Loucy (cell line): Measurements from ENCODE around the gene PAN3.

ENCODE experiments used
- H2AFZ ChIP-seq: fragments of 200-600 bp; sonication (generic); 2 replicates; pipeline ENCODE4 v1.6.0; 2016; ENCODE audit warnings: antibody characterized with exemption, mild to moderate bottlenecking, low read length, moderate library complexity
- H3F3A ChIP-seq: fragments of 200-600 bp; 2 replicates; pipeline ENCODE4 v1.6.0; 2016; ENCODE audit warnings: antibody characterized with exemption, low read depth, mild to moderate bottlenecking
- H3K27me3 ChIP-seq: fragments of 200-600 bp; sonication (generic); 2 replicates; pipeline ENCODE4 v1.6.1; 2014; ENCODE audit warnings: low read length, mild to moderate bottlenecking; ENCODE audit not compliant: insufficient read depth, poor library complexity, severe bottlenecking
- H3K36me3 ChIP-seq: fragments of 200-600 bp; sonication (generic); 2 replicates; pipeline ENCODE4 v1.6.1; 2016; ENCODE audit warnings: low read length; ENCODE audit not compliant: insufficient read depth
- H3K4me1 ChIP-seq: fragments of 200-600 bp; sonication (generic); 2 replicates; pipeline ENCODE4 v1.5.1; 2014; ENCODE audit warnings: low read length, mild to moderate bottlenecking; ENCODE audit not compliant: insufficient read depth, poor library complexity, severe bottlenecking
- H3K4me2 ChIP-seq: fragments of 200-600 bp; sonication (generic); 2 replicates; pipeline ENCODE4 v1.6.0; 2014; ENCODE audit warnings: antibody characterized with exemption, low read length, low read depth, mild to moderate bottlenecking; ENCODE audit not compliant: poor library complexity, severe bottlenecking
- H3K4me3 ChIP-seq: fragments of 200-600 bp; sonication (generic); 2 replicates; pipeline ENCODE4 v1.5.1; 2014; ENCODE audit warnings: low read length, mild to moderate bottlenecking, mixed read lengths; ENCODE audit not compliant: poor library complexity, severe bottlenecking
- H3K79me2 ChIP-seq: fragments of 200-600 bp; sonication (generic); 2 replicates; pipeline ENCODE4 v1.6.1; 2014; ENCODE audit warnings: low read length; ENCODE audit not compliant: insufficient read depth
- H3K9ac ChIP-seq: fragments of 200-600 bp; sonication (generic); 2 replicates; pipeline ENCODE4 v1.6.0; 2014; ENCODE audit warnings: mild to moderate bottlenecking, low read depth, low read length, moderate library complexity; ENCODE audit not compliant: poor library complexity, severe bottlenecking
- H3K9me2 ChIP-seq: fragments of 200-600 bp; sonication (generic); replicated peaks from 2 replicates; pipeline ENCODE4 v1.6.1; 2016; ENCODE audit warnings: low read depth, low read length, mixed read lengths
- H3K9me3 ChIP-seq: fragments of 200-600 bp; sonication (generic); 2 replicates; pipeline ENCODE4 v1.6.1; 2014; ENCODE audit warnings: mild to moderate bottlenecking, antibody characterized with exemption, low read length, low read depth; ENCODE audit not compliant: insufficient read depth
- H4K20me1 ChIP-seq: fragments of 200-600 bp; sonication (generic); 2 replicates; pipeline ENCODE4 v1.6.0; 2014; ENCODE audit warnings: antibody characterized with exemption, low read length, mild to moderate bottlenecking; ENCODE audit not compliant: insufficient read depth, poor library complexity, severe bottlenecking
- CTCF ChIP-seq: fragments of 200-600 bp; sonication (generic); conservative IDR thresholded peaks from 2 replicates; pipeline ENCODE4 v1.5.1; 2014; ENCODE audit warnings: mild to moderate bottlenecking, antibody characterized with exemption, low read length
- EZH2phosphoT487 ChIP-seq: fragments of 200-600 bp; IDR thresholded peaks from 2 replicates; pipeline ENCODE4 v1.6.1; 2018; ENCODE audit warnings: antibody characterized with exemption, mild to moderate bottlenecking, moderate library complexity, borderline replicate concordance

The PAN3 gene

GRCh38 chr13:28338006-28338574 lies 199.7 kb downstream of the PAN3 start:
- H3K79me2 ChIP-seq = no peaks in the 10 kb centered on the region
- H3K9ac ChIP-seq = no peak overlapping the region
- H2AFZ ChIP-seq = no peak overlapping the region
- H3K9me3 ChIP-seq = no peaks in the 10 kb centered on the region
- TF ChIP-seq CTCF (no peak), EZH2phosphoT487 (no peak)
- peaks cover 7% of the 10 kb centered on the region for H3K4me1 ChIP-seq
- H3K27me3 ChIP-seq = no peaks in the 10 kb centered on the region
- H3K9me2 ChIP-seq = no peaks in the 10 kb centered on the region
- H3K4me3 ChIP-seq = no peak overlapping the region
- H3K36me3 ChIP-seq = peaks cover 39% of the 10 kb centered on the region
- no peak overlapping the region for H3K4me2 ChIP-seq
- no peaks in the 10 kb centered on the region for H4K20me1 ChIP-seq
- no peaks in the 10 kb centered on the region for H3F3A ChIP-seq

GRCh38 chr13:28338742-28339141 lies 200.4 kb downstream of the PAN3 start:
- no peaks in the 10 kb centered on the region for H4K20me1 ChIP-seq
- H3K36me3 ChIP-seq = peaks cover 33% of the 10 kb centered on the region
- H3K79me2 ChIP-seq = no peaks in the 10 kb centered on the region
- H3K27me3 ChIP-seq = no peaks in the 10 kb centered on the region
- H3K9ac ChIP-seq = no peak overlapping the region
- TF ChIP-seq CTCF (no peak), EZH2phosphoT487 (no peak)
- H3K9me3 ChIP-seq = no peaks in the 10 kb centered on the region
- no peak overlapping the region for H3K4me3 ChIP-seq
- no peaks in the 10 kb centered on the region for H3K9me2 ChIP-seq
- no peaks in the 10 kb centered on the region for H3F3A ChIP-seq
- peaks cover 7% of the 10 kb centered on the region for H3K4me1 ChIP-seq
- no peak overlapping the region for H2AFZ ChIP-seq
- no peak overlapping the region for H3K4me2 ChIP-seq

- H3K79me2 ChIP-seq = no peaks in the 10 kb centered on the region
- no peaks in the 10 kb centered on the region for H3F3A ChIP-seq
- H3K4me3 ChIP-seq = no peak overlapping the region
- H2AFZ ChIP-seq = no peak overlapping the region
- H3K4me2 ChIP-seq = no peak overlapping the region
- H3K9me3 ChIP-seq = no peaks in the 10 kb centered on the region
- no peaks in the 10 kb centered on the region for H3K9me2 ChIP-seq
- no peaks in the 10 kb centered on the region for H4K20me1 ChIP-seq
- no peaks in the 10 kb centered on the region for H3K27me3 ChIP-seq
- H3K9ac ChIP-seq = no peak overlapping the region
- no peak for TF ChIP-seq CTCF
- TF ChIP-seq EZH2phosphoT487 = no peak
- H3K4me1 ChIP-seq = peaks cover 7% of the 10 kb centered on the region
- peaks cover 31% of the 10 kb centered on the region; the same call in 1 of the 2 replicates for H3K36me3 ChIP-seq
Observed at GRCh38 chr13:28339419-28339818, 201.1 kb downstream of the PAN3 start.
